GM19023 (cell line): ENCODE data around the gene CROCC2.

Experiments used
- ATAC-seq: cut with Tn5 transposase; IDR thresholded peaks from one replicate; pipeline ENCODE4 v1.9.1; 2021; ENCODE audit warnings: mild to moderate bottlenecking, moderate library complexity; ENCODE audit not compliant: unreplicated experiment

CROCC2 gene

GRCh38 chr2:240891492-240892340 is 14.4 kb upstream of the CROCC2 start:
- no peak for ATAC-seq

- ATAC-seq: no peak
Measured at GRCh38 chr2:240892356-240892755, 13.8 kb upstream of the CROCC2 start.

- ATAC-seq: no peak
Measured at GRCh38 chr2:240892925-240893324, 13.2 kb upstream of the CROCC2 start.

GRCh38 chr2:240893363-240893844 is 12.7 kb upstream of the CROCC2 start:
- ATAC-seq: no peak

- no peak for ATAC-seq
Measured at GRCh38 chr2:240894006-240894405, 12.1 kb upstream of the CROCC2 start.

- ATAC-seq: no peak
Measured at GRCh38 chr2:240894836-240895558, 11.1 kb upstream of the CROCC2 start.

- no peak for ATAC-seq
Measured at GRCh38 chr2:240895656-240896388, 10.3 kb upstream of the CROCC2 start, which contains the start of gene MAB21L4. MAB21L4 (minus strand) TSS chr2:240896156; CDS start chr2:240895997, 159 bp downstream.

- ATAC-seq: no peak
Measured at GRCh38 chr2:240896394-240896793, 9.7 kb upstream of the CROCC2 start.

- ATAC-seq: no peak
Measured at GRCh38 chr2:240896871-240897692, 9.1 kb upstream of the CROCC2 start.

GRCh38 chr2:240898108-240898730 is 7.9 kb upstream of the CROCC2 start:
- no peak for ATAC-seq

- ATAC-seq: no peak
Measured at GRCh38 chr2:240898731-240899467, 7.2 kb upstream of the CROCC2 start.

- ATAC-seq: no peak
Measured at GRCh38 chr2:240899468-240899865, 6.7 kb upstream of the CROCC2 start.

GRCh38 chr2:240900141-240900860 is 5.8 kb upstream of the CROCC2 start:
- no peak for ATAC-seq

GRCh38 chr2:240901986-240902614 is 4.0 kb upstream of the CROCC2 start:
- ATAC-seq: no peak

GRCh38 chr2:240902615-240903041 is 3.5 kb upstream of the CROCC2 start:
- no peak for ATAC-seq

GRCh38 chr2:240903191-240904060 is 2.7 kb upstream of the CROCC2 start:
- ATAC-seq: no peak
